ENCODE measurements around the gene PSMB2.

- TF ChIP-seq CTCF (IDR thresholded peaks at IDR 0.05; ENCODE audit: insufficient read depth, low read length) = no peak
- no peak for TF ChIP-seq POLR2AphosphoS5 (IDR thresholded peaks at IDR 0.05; ENCODE audit: low read depth)
These were observed 40.7 kb downstream of the PSMB2 start for GRCh38 chr1:35600593-35600992.

Data from HL-60 (cell line).